GM21528 (cell line): Measurements from ENCODE around the gene DPM2.

Experiments
- ATAC-seq: cut with Tn5 transposase; IDR thresholded peaks from one replicate; pipeline ENCODE4 v1.9.1; 2021; ENCODE audit warnings: mild to moderate bottlenecking, moderate library complexity; ENCODE audit not compliant: unreplicated experiment, low FRiP score

DPM2 gene

DNA sequence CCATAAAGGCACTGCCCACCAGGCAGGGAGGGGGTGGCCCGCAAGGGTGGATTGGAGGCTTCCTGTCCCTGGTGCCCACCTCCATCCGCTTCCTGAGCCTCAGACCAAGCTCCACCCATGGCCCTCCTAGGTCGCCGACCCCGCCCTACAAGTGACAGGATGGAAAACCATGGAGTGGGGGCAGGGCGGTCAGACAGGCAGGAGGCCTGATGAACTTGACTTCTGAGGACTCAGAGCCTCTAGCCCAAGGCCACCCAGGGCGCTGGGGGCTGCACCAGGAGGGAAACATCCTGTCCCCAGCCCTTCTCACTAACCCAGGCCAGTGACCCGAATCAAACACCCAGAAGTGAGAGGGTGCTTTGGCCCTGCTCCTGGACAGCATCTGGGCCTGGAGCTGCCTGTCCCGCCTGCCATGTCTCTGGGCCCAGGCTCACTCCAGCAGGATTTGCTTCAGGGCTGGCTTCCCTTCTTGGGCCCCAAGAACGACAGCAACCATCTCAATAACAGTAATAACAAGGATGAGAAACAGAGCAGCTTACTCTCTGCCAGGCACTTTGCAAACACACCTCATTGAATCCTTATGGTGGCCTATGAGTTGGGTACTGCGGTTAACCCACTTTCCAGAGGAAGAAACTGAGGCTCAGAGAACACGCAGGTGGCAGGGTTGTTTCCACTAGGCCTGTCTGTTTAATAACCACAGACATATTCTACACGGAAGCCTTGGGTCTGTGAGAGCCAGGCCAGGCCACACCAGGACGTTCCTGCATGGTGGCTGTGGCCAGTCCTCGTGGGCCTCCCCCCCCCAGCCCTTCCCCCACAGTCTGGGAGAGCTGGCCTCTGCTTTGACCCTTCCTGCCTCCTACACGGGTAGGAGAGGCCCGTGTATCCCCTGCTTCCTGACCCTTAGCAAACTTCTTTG is 33.8 kb downstream of the DPM2 start:
- no peak for ATAC-seq

DNA sequence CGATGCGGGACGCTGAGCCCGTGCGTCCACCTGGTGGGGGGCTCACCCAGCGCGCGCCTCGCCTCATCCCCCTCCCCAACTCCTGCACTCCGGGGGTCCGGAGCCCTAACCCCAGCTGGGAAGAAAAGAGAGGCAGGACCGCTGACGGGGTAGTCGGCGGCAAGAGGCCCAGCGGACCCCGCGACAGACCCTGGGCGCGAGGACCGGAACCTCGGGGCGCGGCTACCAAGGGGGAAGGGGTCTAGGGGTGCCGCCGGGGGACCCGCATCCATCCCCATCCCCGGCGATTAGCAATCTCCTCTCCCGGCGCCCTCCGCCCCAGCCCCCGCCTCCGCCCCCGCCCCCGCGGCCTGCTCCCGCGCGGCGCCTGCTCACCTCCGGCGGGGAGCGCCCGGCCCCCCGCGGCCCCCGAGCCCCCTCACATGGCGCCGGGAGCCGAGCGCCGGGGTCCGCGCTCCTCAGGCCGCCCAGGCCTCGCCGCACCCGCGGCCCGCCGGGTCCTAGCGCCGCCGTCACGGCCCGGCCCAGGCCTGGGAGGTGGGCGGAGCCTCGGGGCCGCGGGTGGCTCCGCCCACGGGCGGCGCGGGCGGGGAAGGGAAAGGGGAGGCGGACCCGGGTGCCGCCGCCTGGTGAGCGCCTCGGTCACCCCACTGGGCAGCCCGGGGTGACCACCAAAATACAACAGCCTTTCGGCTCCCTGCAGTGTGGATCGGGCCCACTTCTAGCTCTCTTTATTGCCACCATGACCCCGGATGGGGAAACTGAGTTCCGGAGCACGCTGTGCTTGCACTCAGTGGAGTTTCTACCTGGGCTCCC is 38.3 kb downstream of the DPM2 start, which contains the start of gene ST6GALNAC6:
Gene ST6GALNAC6, minus strand, starts transcription at position 476 of the 816 bp plus-strand sequence. CDS start 1,622 bp downstream, outside the sequence.
- ATAC-seq, result peak; percentile 49

DNA sequence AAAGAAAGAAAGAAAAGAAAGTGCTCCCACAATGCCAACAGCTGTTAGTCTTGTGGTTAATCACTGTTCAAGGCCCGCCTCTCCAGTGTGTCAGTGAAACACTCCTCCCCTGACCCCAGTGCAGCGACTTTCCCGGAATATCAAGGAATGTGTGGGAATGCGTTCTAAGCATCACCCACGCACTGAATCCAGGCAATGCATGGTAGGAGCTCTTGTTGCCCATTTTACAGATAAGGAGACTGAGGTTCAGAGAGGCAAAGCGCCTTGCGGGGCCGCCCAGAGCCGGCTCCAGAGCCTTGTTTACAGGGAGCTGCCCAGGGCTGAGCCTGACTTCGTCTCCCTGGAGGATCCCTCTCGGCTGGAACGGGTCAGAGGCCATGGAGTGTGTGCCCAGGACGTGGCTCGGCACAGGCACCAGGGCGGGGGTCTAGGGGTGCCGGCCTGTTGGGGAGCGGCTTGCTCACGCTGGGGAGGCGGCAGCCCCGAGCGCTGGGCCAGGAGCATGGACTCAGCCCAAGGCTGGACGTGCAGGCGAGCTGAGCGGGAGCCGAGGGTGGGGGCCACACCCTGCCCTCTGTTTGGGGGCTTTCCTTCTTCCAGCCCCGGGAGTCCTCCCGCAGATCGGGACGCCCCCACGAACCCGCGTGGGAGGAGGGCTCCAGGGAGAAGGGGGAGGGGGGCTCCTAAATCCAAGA is 39.1 kb downstream of the DPM2 start:
- no peak for ATAC-seq

DNA sequence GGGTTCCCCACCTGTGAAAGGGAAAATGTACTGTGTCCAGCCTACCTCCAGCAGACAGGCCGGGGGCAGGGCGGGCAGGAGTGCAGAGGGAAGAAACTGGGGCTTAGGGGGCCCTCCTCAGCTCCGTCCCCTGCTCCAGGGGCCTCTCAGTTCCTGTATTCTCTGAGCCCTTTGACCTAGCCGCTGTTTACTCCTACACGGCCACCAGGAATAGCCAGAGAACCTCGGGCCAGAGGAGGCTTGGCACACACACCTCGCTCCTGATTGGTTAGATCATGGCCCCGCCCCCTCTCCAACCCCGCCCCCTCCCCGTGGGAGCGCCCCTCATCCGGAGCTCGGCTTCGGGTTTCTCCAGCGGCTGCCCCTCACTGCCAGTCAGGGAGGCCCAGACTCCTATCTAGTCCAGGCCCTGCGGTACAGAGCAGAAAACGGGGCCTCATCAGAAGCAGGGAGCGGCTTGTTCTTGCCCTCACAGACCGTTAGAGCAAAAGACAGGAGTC is 40.4 kb downstream of the DPM2 start:
- no peak for ATAC-seq

DNA sequence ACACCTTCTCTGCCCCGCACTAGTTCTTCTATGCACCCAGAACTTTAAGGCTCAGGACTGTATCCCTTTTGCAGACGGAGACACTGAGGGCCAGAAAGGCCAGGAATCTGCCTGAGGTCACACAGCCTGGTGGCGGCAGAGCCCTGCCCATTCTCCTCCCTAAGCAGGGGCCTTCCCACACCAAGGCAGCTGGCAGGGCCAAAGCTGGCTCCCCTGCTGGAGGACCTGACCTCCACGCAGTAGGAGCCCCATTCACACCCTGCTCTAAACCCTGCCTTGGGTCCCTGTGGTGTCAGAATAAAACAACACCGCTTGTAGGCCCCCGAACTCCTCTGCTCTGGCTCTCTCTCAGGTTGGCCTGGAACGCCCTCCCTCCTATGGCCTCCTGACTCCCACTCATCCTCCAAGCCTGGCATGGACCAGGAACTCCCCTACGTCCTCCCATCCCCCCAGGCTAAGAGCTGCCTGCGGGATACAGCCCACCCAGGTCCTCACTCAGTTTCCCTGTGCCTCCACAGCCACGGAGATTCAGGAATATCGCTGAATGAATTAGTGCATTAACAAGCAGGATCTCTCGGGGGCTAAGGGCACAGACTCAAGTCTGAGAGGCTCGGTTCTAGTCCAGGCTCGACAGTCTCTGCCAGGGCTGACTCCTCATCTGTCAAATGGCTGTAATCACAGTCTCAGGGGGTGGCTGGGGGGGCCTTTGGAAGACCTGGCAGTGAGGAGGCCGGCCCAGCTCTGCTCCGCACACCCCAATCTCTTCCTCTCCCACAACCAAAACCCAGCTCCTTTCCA is 41.1 kb downstream of the DPM2 start:
- no peak for ATAC-seq

DNA sequence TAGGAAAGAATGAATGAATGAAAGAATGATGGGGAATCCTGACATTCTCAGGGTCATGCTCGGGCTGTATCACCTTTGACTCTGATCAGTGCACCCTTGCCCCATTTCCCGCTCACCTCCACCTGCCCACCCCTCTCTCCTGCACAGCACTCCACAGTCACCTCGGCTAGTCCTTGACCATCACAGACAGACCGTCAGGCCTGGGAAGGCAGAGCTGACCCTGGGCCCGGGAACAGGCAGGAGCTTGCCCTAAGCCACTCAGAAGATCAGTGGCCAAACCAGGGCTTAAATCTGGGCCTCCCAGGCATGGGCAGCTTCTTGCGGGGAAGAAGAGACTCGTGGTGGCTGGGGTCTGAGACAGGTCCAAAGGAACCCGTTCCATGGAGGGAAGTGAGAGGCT is 41.8 kb downstream of the DPM2 start:
- no peak for ATAC-seq

DNA sequence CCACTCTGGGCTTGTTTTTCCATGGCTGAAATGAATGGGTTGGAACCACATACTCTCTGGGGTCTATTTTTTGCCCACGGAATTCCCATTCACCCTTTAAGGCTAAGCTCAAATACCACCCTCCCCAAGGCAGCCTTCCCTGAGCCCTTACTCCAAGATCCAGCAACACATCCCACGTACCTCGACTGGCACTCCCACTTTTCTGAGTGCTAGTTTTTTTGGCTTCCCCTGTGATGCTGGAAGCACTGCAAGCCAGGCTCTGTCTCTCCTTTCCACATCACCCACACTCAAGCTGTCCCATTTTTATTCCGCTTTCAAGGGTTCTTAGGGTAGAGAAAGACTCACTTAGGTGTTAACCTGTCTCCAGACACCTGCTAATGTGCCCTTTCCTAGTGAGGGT is 44.3 kb downstream of the DPM2 start:
- ATAC-seq, result no peak

DNA sequence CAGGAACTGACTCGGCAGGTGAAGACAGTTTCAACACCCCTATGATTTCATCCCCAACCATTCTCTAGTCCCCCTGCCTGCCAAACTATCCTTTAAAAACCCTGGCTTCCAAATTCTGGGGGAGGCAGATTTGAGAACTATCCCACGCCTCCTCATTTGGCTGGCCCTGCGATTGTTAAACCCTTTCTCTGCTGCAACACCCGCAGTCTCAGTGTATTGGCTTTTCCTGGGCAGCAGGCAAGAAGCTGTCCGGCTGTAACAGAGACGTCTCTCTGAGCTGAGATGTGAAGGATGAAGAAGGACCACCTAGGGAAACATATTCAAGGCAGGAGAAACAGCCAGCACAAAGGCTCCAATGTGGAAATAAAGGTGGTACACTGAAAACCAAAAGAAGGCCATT is 44.8 kb downstream of the DPM2 start:
- ATAC-seq, result no peak

DNA sequence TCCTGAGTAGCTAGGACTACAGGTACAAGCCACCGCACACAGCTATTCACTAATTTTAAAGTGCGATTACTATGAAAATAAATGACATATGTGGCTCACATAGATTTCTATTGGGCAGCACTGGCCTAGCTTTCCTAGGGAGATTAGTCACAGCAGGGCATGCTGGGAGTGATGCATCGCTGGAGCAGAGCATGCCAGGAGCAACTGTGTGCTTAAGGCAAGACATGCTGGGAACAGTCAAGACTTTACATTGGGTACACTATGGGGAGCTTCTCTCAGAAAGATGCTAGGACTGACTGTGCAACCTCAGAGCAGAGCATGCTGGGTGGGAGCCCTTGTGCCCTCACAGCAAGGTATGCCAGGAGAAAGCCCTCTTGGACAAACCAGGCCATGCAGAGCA is 47.6 kb downstream of the DPM2 start:
- ATAC-seq, result no peak

DNA sequence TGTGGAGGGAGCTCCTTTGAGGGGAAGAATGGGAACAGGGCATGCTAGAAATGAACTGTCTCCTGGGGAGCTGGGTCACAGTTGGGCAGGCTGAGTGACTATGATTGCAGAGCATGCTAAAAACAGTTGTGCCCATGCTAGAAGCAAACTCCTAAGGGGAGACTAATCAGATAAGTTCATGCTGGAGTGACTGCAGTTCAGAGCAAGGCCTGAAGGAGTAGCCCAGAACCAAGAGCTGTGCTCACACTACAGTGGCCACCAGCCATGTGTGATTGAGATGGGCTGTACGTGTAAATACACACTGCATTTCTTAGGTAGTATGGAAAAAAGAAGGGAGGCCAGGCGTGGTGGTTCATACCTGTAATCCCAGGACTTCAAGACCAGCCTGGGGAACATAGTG is 49.9 kb downstream of the DPM2 start:
- no peak for ATAC-seq

DNA sequence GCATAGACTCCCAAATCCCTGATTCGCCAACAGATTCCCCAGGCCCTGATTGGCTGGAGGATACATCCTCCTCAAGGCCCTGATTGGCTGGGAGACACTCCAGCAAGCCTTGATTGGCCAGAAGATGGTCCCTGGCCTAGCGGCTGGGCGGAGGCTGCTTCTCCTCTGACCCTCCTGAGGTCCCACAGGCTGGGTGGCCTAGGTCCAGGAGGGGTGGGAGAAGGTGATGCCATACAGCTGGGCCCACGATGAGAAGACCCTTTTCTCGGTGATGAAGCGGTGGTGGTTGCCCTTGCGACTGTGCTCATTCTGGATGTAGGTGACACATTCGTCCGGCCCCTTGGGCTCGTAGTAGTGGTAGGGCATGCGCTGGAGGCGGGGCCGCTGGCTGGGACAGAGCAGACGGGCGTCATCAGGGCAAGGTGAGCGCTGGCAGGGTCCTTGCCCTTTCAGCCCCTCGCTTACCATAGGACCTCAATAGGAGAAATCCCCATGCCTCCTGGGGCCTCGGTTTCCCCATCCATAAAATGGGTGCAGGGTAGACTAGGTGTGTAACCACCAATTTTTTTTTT is 51.2 kb downstream of the DPM2 start:
- no peak for ATAC-seq

DNA sequence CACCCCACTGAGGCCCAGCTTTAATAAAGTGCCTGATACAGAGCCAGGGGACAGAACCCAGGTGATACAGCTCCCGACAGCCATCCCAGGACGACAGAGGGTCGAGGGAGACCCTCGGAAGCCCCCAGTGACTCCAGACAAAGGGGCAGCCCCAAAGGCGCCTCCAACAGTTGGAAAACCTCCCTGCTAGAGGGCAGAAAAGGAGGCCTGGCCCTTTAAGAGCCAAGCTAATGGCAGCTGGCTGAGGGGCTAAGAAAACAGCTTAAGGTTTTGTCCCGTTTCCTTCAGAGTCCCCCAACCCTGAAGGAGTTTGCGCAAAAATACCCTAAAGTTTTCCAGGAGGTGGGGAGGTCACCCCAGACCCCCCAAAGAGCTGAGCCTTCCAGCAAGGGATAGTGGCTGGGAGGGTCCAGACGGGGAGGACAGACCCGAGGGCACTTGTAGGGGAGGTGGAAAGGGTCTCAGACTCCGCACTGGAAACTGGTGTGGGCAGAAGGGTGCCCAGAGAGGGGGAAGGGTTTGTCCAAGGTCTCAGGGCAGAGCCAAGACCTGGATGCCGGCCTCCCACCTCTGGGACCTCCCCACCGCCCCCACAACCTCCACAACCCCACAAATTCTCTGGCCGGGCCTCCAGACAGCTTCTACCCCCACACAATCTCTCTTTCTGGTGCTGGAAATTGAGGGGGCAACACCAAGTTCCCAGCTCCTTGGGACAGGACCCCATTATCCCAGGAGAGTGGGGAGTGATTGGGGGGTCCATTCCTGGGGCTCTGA is 52.0 kb downstream of the DPM2 start:
- ATAC-seq, result no peak
